Fibroblast of villous mesenchyme (primary cell): ENCODE data around the gene FCF1. TPM values are rescaled to one million over a fixed set of nuclear protein-coding genes. Genes with fewer than 3 reads are reported as not detected.
A peak's percentile ranks its signal among the peaks of the same experiment; 100 is the strongest.

Experiments
- DNase-seq: peaks from one replicate; pipeline ENCODE4 v3.0.0-alpha.2; 2010; ENCODE audit warnings: low read depth
- H3K4me3 ChIP-seq: 2 replicates; pipeline ENCODE4 v1.5.1; 2011; ENCODE audit warnings: low read depth, mild to moderate bottlenecking, low read length
- CTCF ChIP-seq: IDR thresholded peaks from 2 replicates; pipeline ENCODE4 v1.5.1; 2012; ENCODE audit warnings: low read depth, mild to moderate bottlenecking, low read length; ENCODE audit not compliant: insufficient read depth
- total RNA-seq: library from RNA; depleted of rRNA; stranded (reverse); fragments of >200 nt; gene quantifications from 2 replicates; pipeline ENCODE4 v1.2.3, GENCODE V29; 2012

Gene FCF1
- total RNA-seq, 1 donor, result 24.2 TPM

DNA sequence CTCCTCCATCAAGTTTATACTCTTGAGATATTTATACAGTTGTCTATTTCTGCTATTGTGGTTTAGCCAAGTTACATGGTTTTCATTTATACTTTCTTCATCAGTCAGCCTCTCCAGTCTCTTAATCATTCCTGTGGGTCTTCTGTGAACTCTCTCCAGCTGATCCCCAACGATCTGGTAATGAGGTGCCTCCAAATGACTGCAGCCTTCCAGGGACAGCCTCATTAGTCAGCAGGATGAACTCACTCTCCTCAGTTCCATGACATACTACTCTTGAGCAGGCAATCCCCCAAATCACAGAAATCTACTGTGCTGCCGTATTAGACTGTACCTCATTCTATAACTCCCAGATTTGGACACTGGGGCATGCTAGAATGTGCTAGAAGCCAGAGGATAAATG, 15.4 kb upstream of the FCF1 start:
- TF ChIP-seq CTCF, result no peak
- H3K4me3 ChIP-seq, result no peak overlapping the region
- DNase-seq, result peak; percentile 14

DNA sequence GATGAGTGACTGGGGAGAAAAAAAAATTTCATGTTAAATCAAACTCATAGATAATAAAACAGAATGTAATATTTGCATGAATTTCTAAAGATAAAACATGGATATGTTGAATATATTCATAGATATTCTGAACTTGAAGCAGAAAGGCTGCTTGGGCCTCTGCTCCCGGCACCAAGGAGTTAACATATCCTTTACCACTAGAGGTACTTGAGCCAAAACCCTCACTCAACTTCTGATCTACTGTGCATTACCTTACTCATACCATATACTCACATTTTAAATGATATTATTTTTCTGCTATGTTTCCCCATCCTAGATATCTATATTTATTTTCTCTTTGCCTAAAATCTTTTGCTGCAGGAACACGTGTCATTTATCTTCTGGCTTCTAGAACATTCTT, 15.0 kb upstream of the FCF1 start:
- no peak for DNase-seq
- TF ChIP-seq CTCF, result no peak
- no peak overlapping the region for H3K4me3 ChIP-seq

DNA sequence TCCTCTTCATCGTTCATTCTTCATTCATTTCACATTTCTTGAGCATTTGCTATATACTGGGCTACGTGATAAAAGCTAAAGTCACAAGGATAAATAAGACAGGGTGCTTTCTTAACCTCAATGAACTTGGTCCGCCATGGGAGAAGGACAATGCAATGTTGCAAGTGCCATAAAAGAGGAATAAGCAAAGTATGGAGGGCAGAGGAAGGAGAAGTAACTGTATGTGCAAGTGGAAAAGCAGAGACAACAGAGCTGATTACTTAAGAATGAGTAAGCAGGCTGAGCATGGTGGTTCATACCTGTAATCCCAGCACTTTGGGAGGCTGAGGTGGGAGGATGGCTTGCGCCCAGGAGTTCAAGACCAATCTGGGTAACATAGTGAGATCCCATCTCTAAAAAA, 14.5 kb upstream of the FCF1 start:
- no peak for TF ChIP-seq CTCF
- no peak overlapping the region for H3K4me3 ChIP-seq
- no peak for DNase-seq

GRCh38 chr14:74702293-74702692, 10.7 kb upstream of the FCF1 start:
- no peak overlapping the region for H3K4me3 ChIP-seq
- no peak for TF ChIP-seq CTCF
- no peak for DNase-seq

DNA sequence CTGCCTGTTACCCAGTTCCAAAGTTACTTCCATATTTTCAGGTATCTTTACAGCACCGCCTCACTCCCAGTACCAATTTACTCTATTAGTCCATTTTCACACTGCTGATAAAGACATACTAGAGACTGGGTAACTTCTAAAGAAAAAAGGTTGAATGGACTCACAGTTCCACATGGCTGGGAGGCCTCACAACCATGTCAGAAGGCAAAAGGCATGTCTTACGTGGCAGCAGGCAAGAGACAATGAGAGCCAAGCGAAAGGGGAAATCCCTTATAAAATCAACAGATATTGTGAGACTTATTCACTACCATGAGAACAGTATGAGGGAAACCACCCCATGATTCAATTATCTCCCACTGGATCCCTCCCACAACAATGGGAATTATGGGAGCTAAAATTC, 9.9 kb upstream of the FCF1 start:
- no peak overlapping the region for H3K4me3 ChIP-seq
- no peak for TF ChIP-seq CTCF
- no peak for DNase-seq

DNA sequence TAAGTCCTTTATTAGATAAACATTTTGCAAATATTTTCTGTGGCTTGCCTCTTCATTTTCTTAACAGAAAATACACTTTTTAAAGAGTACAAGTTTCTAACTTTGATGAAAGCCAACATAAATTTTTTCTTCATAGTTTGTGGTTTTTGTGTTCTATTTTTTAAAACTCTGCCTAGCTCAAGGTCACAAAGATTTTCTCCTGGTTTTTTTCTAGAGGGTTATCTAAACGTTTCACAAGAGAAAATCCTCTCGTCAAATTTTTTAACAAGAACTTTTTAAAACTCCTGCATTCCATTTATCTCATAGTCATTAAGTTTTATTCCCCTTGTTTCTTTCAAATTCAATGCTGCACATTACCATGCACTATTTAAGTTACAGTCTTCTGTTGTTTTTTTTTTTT, 8.3 kb upstream of the FCF1 start:
- TF ChIP-seq CTCF, result no peak
- DNase-seq, result peak; percentile 64

More for the DNA sequence above, 8.3 kb upstream of the FCF1 start:
- H3K4me3 ChIP-seq, result no peak overlapping the region
